Measurements from ENCODE around the gene CISD1. TPM values are rescaled to one million over a fixed set of nuclear protein-coding genes. Genes with fewer than 3 reads are reported as not detected.
A peak's percentile ranks its signal among the peaks of the same experiment; 100 is the strongest.

The CISD1 gene
- total RNA-seq, 4 donors from 2014 or later = 3.7 to 32.2 (median 28.1) TPM

DNA sequence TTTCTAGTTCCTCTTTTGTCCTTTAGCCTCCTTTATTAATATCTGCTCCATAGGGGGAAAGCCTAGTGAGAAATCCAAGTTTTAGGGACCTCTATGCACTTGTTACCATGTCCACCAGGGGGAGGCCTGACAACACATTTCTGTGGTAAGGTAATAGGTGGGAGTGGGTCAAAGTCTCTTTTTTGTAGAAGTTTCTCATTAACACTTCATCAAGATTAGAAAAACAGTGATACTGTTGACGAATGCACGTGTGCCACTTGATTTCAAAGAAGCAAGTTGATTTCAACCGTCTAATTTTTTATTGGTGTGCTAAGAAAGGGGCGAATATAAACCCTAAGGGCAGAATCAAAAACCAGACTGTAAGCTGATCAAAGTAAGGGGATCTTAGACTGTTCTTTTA, 30.6 kb downstream of the CISD1 start:
- H3K4me3 ChIP-seq = no peak overlapping the region
- TF ChIP-seq EP300 (IDR thresholded peaks at IDR 0.05; ENCODE audit: low read depth) = no peak
- TF ChIP-seq, protein P1, sequence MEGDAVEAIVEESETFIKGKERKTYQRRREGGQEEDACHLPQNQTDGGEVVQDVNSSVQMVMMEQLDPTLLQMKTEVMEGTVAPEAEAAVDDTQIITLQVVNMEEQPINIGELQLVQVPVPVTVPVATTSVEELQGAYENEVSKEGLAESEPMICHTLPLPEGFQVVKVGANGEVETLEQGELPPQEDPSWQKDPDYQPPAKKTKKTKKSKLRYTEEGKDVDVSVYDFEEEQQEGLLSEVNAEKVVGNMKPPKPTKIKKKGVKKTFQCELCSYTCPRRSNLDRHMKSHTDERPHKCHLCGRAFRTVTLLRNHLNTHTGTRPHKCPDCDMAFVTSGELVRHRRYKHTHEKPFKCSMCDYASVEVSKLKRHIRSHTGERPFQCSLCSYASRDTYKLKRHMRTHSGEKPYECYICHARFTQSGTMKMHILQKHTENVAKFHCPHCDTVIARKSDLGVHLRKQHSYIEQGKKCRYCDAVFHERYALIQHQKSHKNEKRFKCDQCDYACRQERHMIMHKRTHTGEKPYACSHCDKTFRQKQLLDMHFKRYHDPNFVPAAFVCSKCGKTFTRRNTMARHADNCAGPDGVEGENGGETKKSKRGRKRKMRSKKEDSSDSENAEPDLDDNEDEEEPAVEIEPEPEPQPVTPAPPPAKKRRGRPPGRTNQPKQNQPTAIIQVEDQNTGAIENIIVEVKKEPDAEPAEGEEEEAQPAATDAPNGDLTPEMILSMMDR (IDR thresholded peaks at IDR 0.05) = peak; percentile 77 to 85 (median 83)
- no peak for TF ChIP-seq POLR2AphosphoS5 (IDR thresholded peaks at IDR 0.05)
- no peak for TF ChIP-seq POLR2A (IDR thresholded peaks at IDR 0.05)
- no peaks in the 10 kb centered on the region for H3K27me3 ChIP-seq
- intact Hi-C loops (cut with DNase I; ENCODE audit: low total_unique reads) (no loop called here), in situ Hi-C loops (cut with MboI; ENCODE audit: low pct_ligation_motif_present in 1 of 4, low pct_unique_long_range_greater_than_20kb in 1 of 4, low sequenced_read_pairs in 3 of 4) (no loop called here)
- H3K9me3 ChIP-seq = no peaks in the 10 kb centered on the region
- WGBS, 2 donors (ENCODE audit: low coverage in 1 of 2) = 4 to 15% methylated on average over 4 of the region's 4 CpGs
- peaks cover 0 to 40% (median 10%) of the 10 kb centered on the region in 4 donors for H3K4me1 ChIP-seq
- H3K27ac ChIP-seq = no peak overlapping the region
- H3K36me3 ChIP-seq = no peaks in the 10 kb centered on the region
- peak; percentile 65 for DNase-seq

DNA sequence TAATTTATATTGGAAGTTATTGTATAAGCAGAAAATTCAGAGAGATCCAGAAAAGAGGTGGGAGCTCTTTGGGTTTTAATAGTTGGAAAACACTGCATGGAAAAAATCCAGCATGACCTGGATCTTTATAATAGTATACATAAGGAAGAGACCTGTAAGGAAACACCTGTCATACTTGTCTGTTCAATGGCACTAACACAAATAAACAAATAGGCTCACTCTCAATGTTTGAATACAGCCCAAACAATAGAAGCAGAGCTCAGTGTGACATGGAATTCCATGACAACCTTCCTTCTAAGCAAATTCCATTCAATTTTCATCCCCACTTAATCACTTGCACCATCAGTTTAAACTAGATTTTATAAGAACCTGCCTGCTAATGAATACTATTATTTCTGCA, 31.7 kb downstream of the CISD1 start:
- in situ Hi-C loops (cut with MboI; ENCODE audit: low pct_ligation_motif_present in 1 of 4, low pct_unique_long_range_greater_than_20kb in 1 of 4, low sequenced_read_pairs in 3 of 4) (no loop called here), intact Hi-C loops (cut with DNase I; ENCODE audit: low total_unique reads) (loop anchor here (10.0 kb wide), 1 partner anchor 1886 kb away; no protein-coding TSS in a partner anchor)
- H3K36me3 ChIP-seq = no peaks in the 10 kb centered on the region
- H3K4me1 ChIP-seq = peaks cover 0 to 45% (median 12%) of the 10 kb centered on the region in 4 donors
- no peaks in the 10 kb centered on the region for H3K9me3 ChIP-seq
- no peaks in the 10 kb centered on the region for H3K27me3 ChIP-seq
- DNase-seq = no peak
- H3K27ac ChIP-seq = no peak overlapping the region
- no peak overlapping the region for H3K4me3 ChIP-seq
- no peak for TF ChIP-seq POLR2A (IDR thresholded peaks at IDR 0.05)

DNA sequence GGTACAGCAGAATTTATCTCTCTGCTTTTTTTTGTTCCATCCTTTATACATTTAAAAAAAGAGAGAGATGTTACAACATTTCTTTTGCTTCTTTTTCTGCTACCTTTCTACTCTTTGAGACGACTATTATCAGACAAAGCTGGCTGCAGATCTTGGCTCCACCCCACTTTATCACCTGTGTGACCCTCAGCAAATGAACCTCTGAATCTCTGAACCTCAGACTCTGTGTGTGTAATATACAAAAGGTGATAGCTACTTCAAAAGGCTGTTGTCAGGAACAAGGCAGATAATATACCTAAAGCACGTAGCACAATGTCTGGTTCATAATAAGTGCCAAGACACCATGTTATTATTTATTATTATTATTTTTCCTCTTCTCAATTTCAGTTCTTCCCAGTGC, 33.3 kb downstream of the CISD1 start:
- intact Hi-C loops (cut with DNase I; ENCODE audit: low total_unique reads) = loop anchor here (10.0 kb wide), 1 partner anchor 1887 kb away; no protein-coding TSS in a partner anchor
- H3K9me3 ChIP-seq = no peaks in the 10 kb centered on the region
- H3K36me3 ChIP-seq = no peaks in the 10 kb centered on the region
- no peak overlapping the region for H3K27ac ChIP-seq
- peaks cover 0 to 45% (median 12%) of the 10 kb centered on the region in 4 donors for H3K4me1 ChIP-seq
- in situ Hi-C loops (cut with MboI; ENCODE audit: low pct_ligation_motif_present in 1 of 4, low pct_unique_long_range_greater_than_20kb in 1 of 4, low sequenced_read_pairs in 3 of 4) = no loop called here
- 28 to 33% methylated on average over 2 of the region's 2 CpGs for whole genome bisulfite sequencing, 2 donors (ENCODE audit: low coverage in 1 of 2)
- H3K27me3 ChIP-seq = no peaks in the 10 kb centered on the region
- peak; percentile 17 for DNase-seq
- TF ChIP-seq POLR2A (IDR thresholded peaks at IDR 0.05) (no peak), EP300 (IDR thresholded peaks at IDR 0.05; ENCODE audit: low read depth) (no peak), POLR2AphosphoS5 (IDR thresholded peaks at IDR 0.05) (no peak)
- TF ChIP-seq, protein P1 (IDR thresholded peaks at IDR 0.05) = no peak
- H3K4me3 ChIP-seq = no peak overlapping the region

DNA sequence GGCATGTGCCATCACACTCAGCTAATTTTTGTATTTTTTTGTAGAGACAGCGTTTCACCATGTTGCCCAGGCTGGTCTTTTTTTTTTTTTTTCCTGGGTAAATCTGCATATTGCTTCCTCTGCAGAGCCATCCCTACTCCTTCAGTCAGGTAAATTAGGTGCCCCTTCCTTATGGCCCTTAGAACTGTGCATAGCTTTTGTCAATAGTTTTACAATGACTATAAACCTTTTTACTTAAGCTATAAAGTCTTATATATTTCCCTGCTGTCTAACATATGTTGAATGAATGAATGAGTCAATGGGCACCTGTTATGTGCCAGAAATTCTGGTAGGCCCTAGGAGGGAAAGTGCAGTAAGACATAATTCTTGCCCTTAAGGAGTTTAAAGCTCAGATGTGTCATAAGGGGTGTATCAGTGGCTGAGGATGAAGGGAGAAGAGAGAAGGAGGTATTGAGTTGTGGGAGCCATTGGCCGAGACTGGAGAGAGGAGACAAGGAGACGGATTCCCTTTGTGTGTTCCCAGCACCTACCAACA, 35.2 kb downstream of the CISD1 start:
- Histone ChIP-seq H3K4me1 (peaks cover 0 to 58% (median 12%) of the 10 kb centered on the region in 4 donors), H3K27ac (peak overlapping the region; percentile 45 to 50 (median 47)), H3K4me3 (no peak overlapping the region), H3K27me3 (no peaks in the 10 kb centered on the region), H3K36me3 (no peaks in the 10 kb centered on the region), H3K9me3 (no peaks in the 10 kb centered on the region)
- intact Hi-C loops (cut with DNase I; ENCODE audit: low total_unique reads) (loop anchor here (10.0 kb wide), 1 partner anchor 1889 kb away; no protein-coding TSS in a partner anchor), in situ Hi-C loops (cut with MboI; ENCODE audit: low pct_ligation_motif_present in 1 of 4, low pct_unique_long_range_greater_than_20kb in 1 of 4, low sequenced_read_pairs in 3 of 4) (no loop called here)
- TF ChIP-seq POLR2A (IDR thresholded peaks at IDR 0.05) (no peak), POLR2AphosphoS5 (IDR thresholded peaks at IDR 0.05) (peak in 2 of 3 donors; percentile 47 to 57)
- WGBS, 2 donors (ENCODE audit: low coverage in 1 of 2) = 69 to 83% methylated on average over 3 of the region's 3 CpGs
- DNase-seq = peak; percentile 9

DNA sequence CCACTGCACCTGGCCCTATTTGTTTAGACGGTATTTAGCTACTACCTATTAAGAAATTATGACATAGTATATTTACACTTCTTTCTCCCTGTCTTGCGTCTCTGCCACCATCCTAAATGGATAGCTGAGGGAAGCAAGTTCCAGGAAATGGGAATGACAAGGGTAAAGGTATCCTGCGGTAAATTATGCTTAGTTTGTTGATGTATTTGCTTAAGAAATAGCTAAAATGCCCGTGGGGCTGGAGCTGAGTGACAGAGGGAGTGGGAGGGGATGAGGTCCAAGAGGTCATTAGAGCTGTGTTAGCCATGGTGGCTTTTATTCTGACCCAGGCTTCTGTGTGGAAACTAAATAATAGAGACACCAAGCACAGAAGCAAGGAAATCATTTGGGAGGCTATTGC, 36.9 kb downstream of the CISD1 start:
- no peaks in the 10 kb centered on the region for H3K27me3 ChIP-seq
- no peak for TF ChIP-seq POLR2A (IDR thresholded peaks at IDR 0.05)
- no peak overlapping the region for H3K4me3 ChIP-seq
- DNase-seq = no peak
- no peaks in the 10 kb centered on the region for H3K36me3 ChIP-seq
- no peak overlapping the region for H3K27ac ChIP-seq
- intact Hi-C loops (cut with DNase I; ENCODE audit: low total_unique reads) = loop anchor here (10.0 kb wide), 1 partner anchor 1891 kb away; no protein-coding TSS in a partner anchor
- in situ Hi-C loops (cut with MboI; ENCODE audit: low pct_ligation_motif_present in 1 of 4, low pct_unique_long_range_greater_than_20kb in 1 of 4, low sequenced_read_pairs in 3 of 4) = no loop called here
- no peaks in the 10 kb centered on the region for H3K9me3 ChIP-seq
- WGBS, 2 donors (ENCODE audit: low coverage in 1 of 2) = 31 to 36% methylated on average over 4 of the region's 4 CpGs
- H3K4me1 ChIP-seq = peaks cover 0 to 47% (median 10%) of the 10 kb centered on the region in 4 donors

Measured in transverse colon (tissue), 4 donors.